H1 (cell line): ENCODE results near the gene GABBR1. TPM values are rescaled to one million over a fixed set of nuclear protein-coding genes. Genes with fewer than 3 reads are reported as not detected.

Experiments
- CTCF ChIA-PET: fragments of 300-600 bp; sonication (Branson Sonifier 250); formaldehyde crosslinking; loops from one replicate; lab custom pipeline; 2021; ENCODE audit not compliant: partially characterized antibody; lab: Charles Lee
- POLR2A ChIA-PET: fragments of 300-600 bp; sonication (Branson Sonifier 250); formaldehyde crosslinking; loops from one replicate; lab custom pipeline; 2021; ENCODE audit warnings: inconsistent platforms; ENCODE audit not compliant: partially characterized antibody; lab: Charles Lee
- DNase-seq, 2 experiments: peaks; one replicate each; pipeline versions ENCODE4 v3.0.0 to v3.0.0-alpha.2; 2010 to 2022; ENCODE audit warnings: low spot score in 2 of 2, low read depth in 1 of 2, mixed read lengths in 1 of 2
- FAIRE-seq: peaks from 2 replicates; lab custom pipeline; 2011; peaks lifted over from hg19 to GRCh38; lab: Jason Lieb, UNC
- H2AFZ ChIP-seq: 2 replicates; pipeline ENCODE4 v1.8.1; 2012; ENCODE audit warnings: low read length, inconsistent platforms
- H2AK5ac ChIP-seq: 2 replicates; pipeline ENCODE4 v1.6.1; 2013; ENCODE audit warnings: low read depth, low read length
- H2BK120ac ChIP-seq: replicated peaks from 2 replicates; pipeline ENCODE3; 2013; ENCODE audit warnings: low read depth, low read length, inconsistent platforms
- H2BK12ac ChIP-seq: 2 replicates; pipeline ENCODE4 v1.6.1; 2013; ENCODE audit warnings: low read depth, low read length
- H2BK15ac ChIP-seq: 2 replicates; pipeline ENCODE4 v1.6.1; 2013; ENCODE audit warnings: low read length
- H2BK20ac ChIP-seq: 2 replicates; pipeline ENCODE4 v1.6.1; 2013; ENCODE audit warnings: low read length
- H2BK5ac ChIP-seq: 2 replicates; pipeline ENCODE4 v1.6.1; 2013; ENCODE audit warnings: low read depth, low read length
- H3K14ac ChIP-seq: 2 replicates; pipeline ENCODE4 v1.6.1; 2013; ENCODE audit warnings: inconsistent platforms; ENCODE audit not compliant: insufficient read length
- H3K18ac ChIP-seq: 2 replicates; pipeline ENCODE4 v1.6.1; 2013; ENCODE audit warnings: low read length; ENCODE audit errors: extremely low read depth
- H3K23ac ChIP-seq: 2 replicates; pipeline ENCODE4 v1.6.1; 2013; ENCODE audit warnings: inconsistent platforms; ENCODE audit not compliant: insufficient read length
- H3K23me2 ChIP-seq: 2 replicates; pipeline ENCODE4 v1.6.1; 2013; ENCODE audit warnings: low read depth, low read length
- H3K27ac ChIP-seq: 2 replicates; pipeline ENCODE4 v1.6.1; 2011; ENCODE audit warnings: low read depth, low read length, inconsistent platforms
- H3K27me3 ChIP-seq, 4 experiments: replicated peaks in 1 of 4; 1 replicate in 1 of 4; 2 replicates in 3 of 4; pipeline versions ENCODE4 v1.6.1 to v1.8.1; 2011 to 2013; ENCODE audit warnings: low read length in 3 of 4, mild to moderate bottlenecking in 3 of 4, inconsistent platforms in 2 of 4, mixed read lengths in 2 of 4, moderate library complexity in 1 of 4; ENCODE audit not compliant: control insufficient read depth in 3 of 4, insufficient read depth in 3 of 4; ENCODE audit errors: extremely low read depth in 1 of 4
- H3K36me3 ChIP-seq, 4 experiments: 2 replicates each; pipeline versions ENCODE4 v1.6.1 to v1.8.1; 2011 to 2013; ENCODE audit warnings: mild to moderate bottlenecking in 4 of 4, low read length in 3 of 4, moderate library complexity in 2 of 4, control low read depth in 1 of 4, inconsistent platforms in 1 of 4; ENCODE audit not compliant: insufficient read depth in 4 of 4, control insufficient read depth in 2 of 4
- H3K4ac ChIP-seq: replicated peaks from 2 replicates; pipeline ENCODE3; 2013; ENCODE audit warnings: low read length, low read depth, mixed read lengths, inconsistent platforms; ENCODE audit not compliant: insufficient read length
- H3K4me1 ChIP-seq, 4 experiments: replicated peaks in 1 of 4; 1 replicate in 1 of 4; 2 replicates in 3 of 4; pipeline versions ENCODE4 v1.6.1 to v1.8.1; 2011 to 2013; ENCODE audit warnings: low read length in 3 of 4, inconsistent platforms in 2 of 4, mixed read lengths in 1 of 4; ENCODE audit not compliant: insufficient read depth in 4 of 4, control insufficient read depth in 3 of 4
- H3K4me2 ChIP-seq, 2 experiments: 2 replicates each; pipeline versions ENCODE4 v1.6.1 to v1.8.1; 2011 to 2013; ENCODE audit warnings: low read depth in 2 of 2, low read length in 2 of 2, control low read depth in 1 of 2, inconsistent platforms in 1 of 2, mild to moderate bottlenecking in 1 of 2; ENCODE audit not compliant: insufficient read depth in 1 of 2
- H3K4me3 ChIP-seq, 4 experiments: fragments of 200-600, 300-600 bp in 1 of 4; sonication (generic), shearing (Covaris generic), sonication (Bioruptor Twin) in 1 of 4; 2 replicates each; pipeline versions ENCODE4 v1.5.1 to v1.8.1; 2011 to 2016; ENCODE audit warnings: low read length in 4 of 4, low read depth in 3 of 4, control low read depth in 2 of 4, inconsistent platforms in 2 of 4, mild to moderate bottlenecking in 2 of 4, mixed read lengths in 1 of 4, moderate library complexity in 1 of 4; ENCODE audit not compliant: insufficient read depth in 2 of 4; ENCODE audit errors: extremely low read depth in 1 of 4
- H3K56ac ChIP-seq: replicated peaks from 2 replicates; pipeline ENCODE3; 2013; ENCODE audit warnings: low read depth, mild to moderate bottlenecking, mixed read lengths, low read length, inconsistent platforms; ENCODE audit not compliant: insufficient read length
- H3K79me1 ChIP-seq: 2 replicates; pipeline ENCODE4 v1.6.1; 2013; ENCODE audit warnings: low read depth, low read length, control low read depth
- H3K79me2 ChIP-seq, 2 experiments: 2 replicates each; pipeline versions ENCODE4 v1.6.1 to v1.8.1; 2012 to 2013; ENCODE audit warnings: low read length in 2 of 2, mild to moderate bottlenecking in 2 of 2, inconsistent platforms in 1 of 2; ENCODE audit not compliant: insufficient read depth in 2 of 2, control insufficient read depth in 1 of 2
- H3K9ac ChIP-seq, 4 experiments: replicated peaks in 1 of 4; 1 replicate in 1 of 4; 2 replicates in 3 of 4; pipeline versions ENCODE4 v1.6.1 to v1.8.1; 2011 to 2013; ENCODE audit warnings: low read depth in 3 of 4, low read length in 3 of 4, control low read depth in 2 of 4, mild to moderate bottlenecking in 2 of 4, moderate library complexity in 2 of 4, inconsistent platforms in 1 of 4; ENCODE audit errors: extremely low read depth in 1 of 4
- H3K9me3 ChIP-seq, 2 experiments: 2 replicates each; pipeline versions ENCODE4 v1.6.1 to v1.8.1; 2012 to 2013; ENCODE audit warnings: mild to moderate bottlenecking in 2 of 2, moderate library complexity in 2 of 2, control low read depth in 1 of 2, inconsistent platforms in 1 of 2, low read depth in 1 of 2, low read length in 1 of 2, mixed read lengths in 1 of 2; ENCODE audit not compliant: insufficient read depth in 2 of 2
- H4K20me1 ChIP-seq, 2 experiments: replicated peaks in 1 of 2; 2 replicates each; pipeline versions ENCODE3 to v1.8.1; 2011 to 2013; ENCODE audit warnings: inconsistent platforms in 2 of 2, low read length in 2 of 2, mild to moderate bottlenecking in 1 of 2; ENCODE audit not compliant: insufficient read depth in 2 of 2, control insufficient read depth in 1 of 2
- H4K5ac ChIP-seq: 2 replicates; pipeline ENCODE4 v1.6.1; 2013; ENCODE audit warnings: low read length, low read depth, mixed read lengths, inconsistent platforms; ENCODE audit not compliant: insufficient read length
- H4K8ac ChIP-seq: 2 replicates; pipeline ENCODE4 v1.8.0; 2013; ENCODE audit warnings: mild to moderate bottlenecking, moderate library complexity, low read length, inconsistent platforms; ENCODE audit not compliant: insufficient read depth; ENCODE audit errors: extremely low read depth
- H4K91ac ChIP-seq: replicated peaks from 2 replicates; pipeline ENCODE3; 2013; ENCODE audit warnings: low read length, mixed read lengths, inconsistent platforms; ENCODE audit not compliant: insufficient read length
- CHD1 ChIP-seq: IDR thresholded peaks from 2 replicates; pipeline ENCODE4 v1.6.1; 2012; ENCODE audit warnings: low read depth, low read length, improper control_type of control experiment
- HDAC2 ChIP-seq, 2 experiments: fragments of 300-600 bp in 1 of 2; sonication (generic) in 1 of 2; IDR thresholded peaks; 2 replicates each; pipeline ENCODE4 v1.6.1; 2011 to 2012; ENCODE audit warnings: low read depth in 2 of 2, low read length in 2 of 2, mild to moderate bottlenecking in 2 of 2, moderate library complexity in 2 of 2, borderline replicate concordance in 1 of 2, inconsistent platforms in 1 of 2
- JUND ChIP-seq: IDR thresholded peaks from 2 replicates; pipeline ENCODE4 v1.6.1; 2011; ENCODE audit warnings: mild to moderate bottlenecking, improper control_type of control experiment, low read length
- POLR2A ChIP-seq, 2 experiments: IDR thresholded peaks; 1 replicate in 1 of 2; 2 replicates in 1 of 2; pipeline ENCODE4 v1.6.1; 2011; ENCODE audit warnings: low read depth in 2 of 2, low read length in 2 of 2, mild to moderate bottlenecking in 2 of 2; ENCODE audit errors: control extremely low read depth in 1 of 2
- POU5F1 ChIP-seq: IDR thresholded peaks from 2 replicates; pipeline ENCODE4 v1.6.1; 2011; ENCODE audit warnings: low read depth, mild to moderate bottlenecking, low read length, moderate library complexity
- SIX5 ChIP-seq: IDR thresholded peaks from 2 replicates; pipeline ENCODE4 v1.6.1; 2011; ENCODE audit warnings: mild to moderate bottlenecking, low read depth, low read length
- SP1 ChIP-seq: IDR thresholded peaks from 2 replicates; pipeline ENCODE4 v1.6.1; 2011; ENCODE audit warnings: low read depth, low read length
- TCF12 ChIP-seq: IDR thresholded peaks from 2 replicates; pipeline ENCODE4 v1.6.1; 2011; ENCODE audit warnings: low read depth, mild to moderate bottlenecking, low read length
- polyA plus RNA-seq, 7 experiments: library from polyadenylated mRNA; depleted of rRNA in 3 of 7; stranded (reverse) in 5 of 7; unstranded in 2 of 7; fragments of >200 nt in 5 of 7; fragments of 200-250 nt in 2 of 7; gene quantifications; 1 replicate in 5 of 7; 2 replicates in 1 of 7; 4 replicates in 1 of 7; pipeline versions ENCODE4 v1.2.1 to v1.2.3, GENCODE V29; 2011 to 2013; ENCODE audit warnings: missing spikeins in 2 of 7, mixed read lengths in 2 of 7
- total RNA-seq: library from RNA; stranded (reverse); fragmentation: NEBNext Ultra II Directional; extraction: Animal tissue kit (Norgen Biotek cat#: 25700); gene quantifications from 2 replicates; pipeline ENCODE4 v1.2.1, GENCODE V29; 2021

The GABBR1 gene
- total and polyA plus RNA-seq, 2 of the 8 experiments (the other 6 are each of a cell fraction or from before 2014, with no cell fraction given), result 75.9 to 78.3 TPM

- H3K4me3 ChIP-seq, result peak overlapping the region in 1 of 4 experiments; percentile 12; a peak in 1 of 8 replicates
Observed at GRCh38 chr6:29557320-29557719, 75.7 kb downstream of the GABBR1 start.

More at GRCh38 chr6:29557320-29557719, 75.7 kb downstream of the GABBR1 start:
- H3K9me3 ChIP-seq, result no peaks in the 10 kb centered on the region; a peak in 1 of 4 replicates
- no peak overlapping the region for H3K4ac ChIP-seq
- H3K79me2 ChIP-seq, result no peaks in the 10 kb centered on the region
- no peaks in the 10 kb centered on the region; a peak in 1 of 8 replicates for H3K36me3 ChIP-seq
- no peak overlapping the region for H2BK120ac ChIP-seq
- H4K20me1 ChIP-seq, result no peaks in the 10 kb centered on the region
- H3K4me1 ChIP-seq, result peaks cover 4 to 17% (median 16%) of the 10 kb centered on the region in 4 experiments
- CTCF ChIA-PET, result interaction anchor here (0.7 to 3.5 kb wide), 3 partner anchors 33 to 104 kb away, joined by 3 to 11 read pairs (median 3); no protein-coding TSS in a partner anchor
- POLR2A ChIA-PET, result interaction anchor here (1.2 kb wide), 1 partner anchor 10 kb away, joined by 4 read pairs; no protein-coding TSS in a partner anchor
- H3K23me2 ChIP-seq, result peaks cover 11% of the 10 kb centered on the region
- H2AFZ ChIP-seq, result no peak overlapping the region
- peaks cover 26 to 48% (median 44%) of the 10 kb centered on the region in 4 experiments for H3K27me3 ChIP-seq
- H3K27ac ChIP-seq, result no peak overlapping the region
- no peak overlapping the region for H3K9ac ChIP-seq
- peak; percentile 28 for FAIRE-seq
- no peak overlapping the region for H4K5ac ChIP-seq
- no peaks in the 10 kb centered on the region for H3K79me1 ChIP-seq
- H3K18ac ChIP-seq, result no peak overlapping the region
- no peak overlapping the region for H2BK12ac ChIP-seq
- no peak overlapping the region for H3K14ac ChIP-seq
- no peak overlapping the region for H3K23ac ChIP-seq
- no peak overlapping the region for H4K8ac ChIP-seq
- H3K4me2 ChIP-seq, result peak overlapping the region in 1 of 2 experiments; percentile 48; a peak in 2 of 4 replicates
- H3K56ac ChIP-seq, result no peak overlapping the region
- H4K91ac ChIP-seq, result no peak overlapping the region
- TF ChIP-seq JUND, result no peak
- no peak for TF ChIP-seq POLR2A (IDR thresholded peaks at IDR 0.05; ENCODE audit: control extremely low read depth in 1 of 2, low read depth in 2 of 2, low read length in 2 of 2)
- peak; percentile 86 for TF ChIP-seq POU5F1
- TF ChIP-seq CHD1, result no peak
- 0 out of 2 replicates have a peak, but pooled peaks have one; percentile 38 for TF ChIP-seq SP1
- TF ChIP-seq TCF12, result 0 out of 2 replicates have a peak, but pooled peaks have one; percentile 18
- 0 out of 4 replicates have a peak, but pooled peaks of 1 of the 2 experiments have one; percentile 43 for TF ChIP-seq HDAC2 (IDR thresholded peaks at IDR 0.05; ENCODE audit: borderline replicate concordance in 1 of 2, low read depth in 2 of 2, low read length in 2 of 2)
- TF ChIP-seq SIX5, result no peak
- no peak overlapping the region for H2BK5ac ChIP-seq
- H2AK5ac ChIP-seq, result no peak overlapping the region
- H2BK15ac ChIP-seq, result no peak overlapping the region
- peak in 1 of 2 experiments; percentile 13 for DNase-seq
- no peak overlapping the region for H2BK20ac ChIP-seq
